SU-DHL-6 (cell line): ENCODE measurements around the gene NRF1.

Source experiments
- H2AFZ ChIP-seq: fragments of 200-600 bp; sonication (generic); 2 replicates; pipeline ENCODE4 v1.6.1; 2014; ENCODE audit warnings: low read depth, mild to moderate bottlenecking, moderate library complexity, mixed read lengths, antibody characterized with exemption, low read length; ENCODE audit not compliant: severe bottlenecking
- H3F3A ChIP-seq: fragments of 200-600 bp; shearing (Covaris generic); 2 replicates; pipeline ENCODE4 v1.6.0; 2016; ENCODE audit warnings: antibody characterized with exemption, mild to moderate bottlenecking; ENCODE audit not compliant: insufficient read depth
- H3K27ac ChIP-seq: fragments of 200-600 bp; sonication (generic); 2 replicates; pipeline ENCODE4 v1.5.1; 2016; ENCODE audit warnings: low read depth, mild to moderate bottlenecking, low read length, moderate library complexity, mixed read lengths
- H3K27me3 ChIP-seq: fragments of 200-600 bp; sonication (generic), shearing (Covaris generic); 2 replicates; pipeline ENCODE4 v1.6.0; 2014; ENCODE audit warnings: mild to moderate bottlenecking, low read length
- H3K36me3 ChIP-seq: fragments of 200-600 bp; sonication (generic); 2 replicates; pipeline ENCODE4 v1.6.1; 2014; ENCODE audit warnings: mild to moderate bottlenecking, low read length, mixed read lengths
- H3K4me2 ChIP-seq: fragments of 300-600, 200-600 bp; shearing (Covaris generic), sonication (generic); 2 replicates; pipeline ENCODE4 v1.6.0; 2014; ENCODE audit warnings: low read length, low read depth, mild to moderate bottlenecking; ENCODE audit not compliant: poor library complexity, severe bottlenecking
- H3K4me3 ChIP-seq: fragments of 200-600 bp; sonication (generic); 2 replicates; pipeline ENCODE4 v1.5.1; 2014; ENCODE audit warnings: antibody characterized with exemption, low read length, mild to moderate bottlenecking, mixed read lengths; ENCODE audit not compliant: insufficient read depth, poor library complexity, severe bottlenecking
- H3K79me2 ChIP-seq: fragments of 200-600 bp; sonication (generic); 2 replicates; pipeline ENCODE4 v1.6.1; 2014; ENCODE audit warnings: mild to moderate bottlenecking, low read length, moderate library complexity; ENCODE audit not compliant: insufficient read depth
- H3K9ac ChIP-seq: fragments of 200-600 bp; sonication (generic); 2 replicates; pipeline ENCODE4 v1.7.0; 2014; ENCODE audit warnings: mild to moderate bottlenecking, low read length
- H3K9me2 ChIP-seq: fragments of 200-600 bp; sonication (generic); replicated peaks from 2 replicates; pipeline ENCODE4 v1.6.1; 2014; ENCODE audit warnings: low read length; ENCODE audit not compliant: insufficient read depth
- H3K9me3 ChIP-seq: fragments of 200-600 bp; sonication (generic); 2 replicates; pipeline ENCODE4 v1.6.1; 2014; ENCODE audit warnings: low read length, mixed read lengths; ENCODE audit not compliant: insufficient read depth
- H4K20me1 ChIP-seq: fragments of 200-600 bp; sonication (generic); 2 replicates; pipeline ENCODE4 v1.6.1; 2014; ENCODE audit warnings: low read depth, mild to moderate bottlenecking, antibody characterized with exemption, low read length, moderate library complexity, mixed read lengths
- CTCF ChIP-seq: fragments of 200-600 bp; sonication (generic); IDR thresholded peaks from one replicate; pipeline ENCODE4 v1.5.1; 2017; ENCODE audit warnings: antibody characterized with exemption, mild to moderate bottlenecking, low read length, moderate library complexity; ENCODE audit not compliant: insufficient read depth, poor library complexity, severe bottlenecking
- EZH2phosphoT487 ChIP-seq: fragments of 200-600 bp; sonication (generic), shearing (Covaris generic); conservative IDR thresholded peaks from 2 replicates; pipeline ENCODE4 v1.6.1; 2018; ENCODE audit warnings: mild to moderate bottlenecking, antibody characterized with exemption, low read length, moderate library complexity, mixed read lengths

NRF1 gene

GRCh38 chr7:129765352-129765751 is 153.8 kb downstream of the NRF1 start:
- TF ChIP-seq EZH2phosphoT487 (no peak), CTCF (no peak)
- Histone ChIP-seq H3K27me3 (no peaks in the 10 kb centered on the region), H3K9ac (no peak overlapping the region), H3K4me2 (no peak overlapping the region), H3K36me3 (no peaks in the 10 kb centered on the region), H3K9me3 (no peaks in the 10 kb centered on the region), H2AFZ (no peak overlapping the region), H3F3A (no peaks in the 10 kb centered on the region), H3K9me2 (no peaks in the 10 kb centered on the region), H3K79me2 (no peaks in the 10 kb centered on the region), H4K20me1 (no peaks in the 10 kb centered on the region), H3K4me3 (no peak overlapping the region), H3K27ac (no peak overlapping the region)

- no peak overlapping the region for H3K4me3 ChIP-seq
- no peak overlapping the region for H3K9ac ChIP-seq
- H3K4me2 ChIP-seq: no peak overlapping the region
Observed at GRCh38 chr7:129767120-129768015, 155.8 kb downstream of the NRF1 start.

GRCh38 chr7:129768614-129769399 is 157.3 kb downstream of the NRF1 start:
- H3K27ac ChIP-seq: no peak overlapping the region
- H3K4me3 ChIP-seq: no peak overlapping the region
- no peak overlapping the region for H3K9ac ChIP-seq
- H3K27me3 ChIP-seq: no peaks in the 10 kb centered on the region
- no peaks in the 10 kb centered on the region for H3K9me3 ChIP-seq
- H3K79me2 ChIP-seq: no peaks in the 10 kb centered on the region
- H3K36me3 ChIP-seq: no peaks in the 10 kb centered on the region
- no peak overlapping the region for H2AFZ ChIP-seq
- no peaks in the 10 kb centered on the region for H3K9me2 ChIP-seq
- TF ChIP-seq CTCF: no peak
- no peak for TF ChIP-seq EZH2phosphoT487
- no peaks in the 10 kb centered on the region for H4K20me1 ChIP-seq
- no peaks in the 10 kb centered on the region for H3F3A ChIP-seq
- H3K4me2 ChIP-seq: no peak overlapping the region

More at GRCh38 chr7:129767120-129768015, 155.8 kb downstream of the NRF1 start:
- TF ChIP-seq EZH2phosphoT487 (no peak), CTCF (no peak)
- H3K9me2 ChIP-seq: no peaks in the 10 kb centered on the region
- no peaks in the 10 kb centered on the region for H3K9me3 ChIP-seq
- H3K79me2 ChIP-seq: no peaks in the 10 kb centered on the region
- no peaks in the 10 kb centered on the region for H3K36me3 ChIP-seq
- H3F3A ChIP-seq: no peaks in the 10 kb centered on the region
- H3K27ac ChIP-seq: no peak overlapping the region
- H3K27me3 ChIP-seq: no peaks in the 10 kb centered on the region
- H2AFZ ChIP-seq: no peak overlapping the region
- H4K20me1 ChIP-seq: no peaks in the 10 kb centered on the region
